ENCODE results near the gene CERK. TPM values are rescaled to one million over a fixed set of nuclear protein-coding genes. Genes with fewer than 3 reads are reported as not detected.

CERK gene
- total and polyA plus RNA-seq, 7 donors, result 23.9 to 45.5 (median 28.2) TPM

- Histone ChIP-seq H3K36me3 (no peaks in the 10 kb centered on the region), H3K27ac (peak overlapping the region in 2 of 4 donors; percentile 2 to 44), H3K4me3 (no peak overlapping the region), H3K9me3 (no peaks in the 10 kb centered on the region), H3K4me1 (peaks cover 0 to 88% (median 53%) of the 10 kb centered on the region in 4 donors), H3K27me3 (no peaks in the 10 kb centered on the region)
- TF ChIP-seq POLR2AphosphoS5 (IDR thresholded peaks at IDR 0.05) (no peak), EP300 (IDR thresholded peaks at IDR 0.05) (no peak), POLR2A (IDR thresholded peaks at IDR 0.05) (no peak)
- TF ChIP-seq, protein P1, sequence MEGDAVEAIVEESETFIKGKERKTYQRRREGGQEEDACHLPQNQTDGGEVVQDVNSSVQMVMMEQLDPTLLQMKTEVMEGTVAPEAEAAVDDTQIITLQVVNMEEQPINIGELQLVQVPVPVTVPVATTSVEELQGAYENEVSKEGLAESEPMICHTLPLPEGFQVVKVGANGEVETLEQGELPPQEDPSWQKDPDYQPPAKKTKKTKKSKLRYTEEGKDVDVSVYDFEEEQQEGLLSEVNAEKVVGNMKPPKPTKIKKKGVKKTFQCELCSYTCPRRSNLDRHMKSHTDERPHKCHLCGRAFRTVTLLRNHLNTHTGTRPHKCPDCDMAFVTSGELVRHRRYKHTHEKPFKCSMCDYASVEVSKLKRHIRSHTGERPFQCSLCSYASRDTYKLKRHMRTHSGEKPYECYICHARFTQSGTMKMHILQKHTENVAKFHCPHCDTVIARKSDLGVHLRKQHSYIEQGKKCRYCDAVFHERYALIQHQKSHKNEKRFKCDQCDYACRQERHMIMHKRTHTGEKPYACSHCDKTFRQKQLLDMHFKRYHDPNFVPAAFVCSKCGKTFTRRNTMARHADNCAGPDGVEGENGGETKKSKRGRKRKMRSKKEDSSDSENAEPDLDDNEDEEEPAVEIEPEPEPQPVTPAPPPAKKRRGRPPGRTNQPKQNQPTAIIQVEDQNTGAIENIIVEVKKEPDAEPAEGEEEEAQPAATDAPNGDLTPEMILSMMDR (IDR thresholded peaks at IDR 0.05), result no peak
- 90 to 95% methylated on average over 14 of the region's 14 CpGs for whole genome bisulfite sequencing, 2 donors
- DNase-seq, result no peak
- intact Hi-C loops (cut with DNase I), result no loop called here
Observed at GRCh38 chr22:46732041-46732379, 6.0 kb downstream of the CERK start.

- TF ChIP-seq, protein P1 (IDR thresholded peaks at IDR 0.05), result no peak
- no peak for TF ChIP-seq POLR2A (IDR thresholded peaks at IDR 0.05)
- Histone ChIP-seq H3K27me3 (no peaks in the 10 kb centered on the region), H3K9me3 (no peaks in the 10 kb centered on the region), H3K4me3 (no peak overlapping the region), H3K4me1 (peaks cover 0 to 85% (median 48%) of the 10 kb centered on the region in 4 donors), H3K36me3 (no peaks in the 10 kb centered on the region), H3K27ac (peak overlapping the region; percentile 2 to 55 (median 36))
- intact Hi-C loops (cut with DNase I), result no loop called here
- no peak for DNase-seq
- 27 to 67% methylated on average over 22 of the region's 22 CpGs for WGBS, 2 donors
Observed at GRCh38 chr22:46731246-46732040, 6.6 kb downstream of the CERK start.

DNA sequence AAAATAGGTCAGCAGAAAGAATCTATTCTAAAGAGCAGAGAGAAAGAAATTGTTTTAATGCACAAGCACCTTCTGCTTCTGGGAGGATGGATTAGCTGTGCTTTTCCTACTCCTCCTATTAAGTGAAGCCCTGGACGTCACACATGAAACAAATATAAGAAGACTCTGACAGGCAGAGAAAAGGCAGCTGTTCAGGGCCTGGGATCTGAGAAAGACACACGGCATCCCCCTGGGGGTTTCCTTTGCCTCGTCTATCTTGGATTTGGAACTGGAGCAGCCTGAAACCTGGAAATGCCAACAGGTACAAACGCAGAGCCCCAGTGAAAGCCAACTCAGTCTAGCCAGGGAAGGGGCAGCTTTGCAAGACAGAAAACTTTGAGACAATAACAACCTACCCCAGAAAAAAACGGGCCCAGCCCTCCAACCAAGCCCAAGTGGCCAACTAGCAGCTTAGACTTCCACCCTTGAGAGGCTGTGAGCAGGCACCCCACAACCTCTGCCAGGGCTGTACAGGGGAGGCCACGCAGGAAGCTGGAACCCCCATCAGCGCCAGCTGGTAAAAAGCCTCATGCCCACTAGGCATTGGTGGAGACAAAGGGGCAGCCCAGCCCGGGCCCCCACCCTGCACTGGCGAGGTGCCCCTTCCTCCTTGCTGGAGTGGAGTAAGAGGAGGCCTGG is 7.3 kb downstream of the CERK start:
- H3K36me3 ChIP-seq, result no peaks in the 10 kb centered on the region
- H3K27me3 ChIP-seq, result no peaks in the 10 kb centered on the region
- DNase-seq, result no peak
- H3K27ac ChIP-seq, result peak overlapping the region in 3 of 4 donors; percentile 28 to 55 (median 44)
- intact Hi-C loops (cut with DNase I), result no loop called here
- no peak overlapping the region for H3K4me3 ChIP-seq
- peaks cover 0 to 84% (median 40%) of the 10 kb centered on the region in 4 donors for H3K4me1 ChIP-seq
- WGBS, 2 donors, result 57 to 73% methylated on average over 9 of the region's 9 CpGs
- TF ChIP-seq POLR2AphosphoS5 (IDR thresholded peaks at IDR 0.05) (peak in 2 of 4 donors; percentile 22 to 48), POLR2A (IDR thresholded peaks at IDR 0.05) (no peak)
- no peaks in the 10 kb centered on the region for H3K9me3 ChIP-seq

DNA sequence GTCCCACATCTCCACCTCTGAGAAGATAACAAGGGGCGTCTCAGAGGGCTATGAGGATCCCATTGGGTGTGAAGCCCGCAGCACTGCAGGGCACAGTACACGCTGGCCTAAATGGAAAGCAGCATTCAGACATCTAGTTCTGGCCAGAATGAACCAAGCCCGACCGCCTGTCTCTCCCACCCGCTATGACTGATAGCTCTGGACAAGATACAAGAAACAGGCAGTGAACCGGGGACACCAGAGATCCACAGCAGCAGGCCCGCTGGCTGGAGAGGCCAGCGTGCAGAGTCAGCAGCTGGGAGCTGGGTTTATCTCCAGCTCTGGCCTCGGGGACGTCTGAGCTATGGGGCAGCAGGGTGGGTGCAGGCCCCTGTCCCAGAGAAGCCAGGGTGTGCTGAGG is 9.6 kb downstream of the CERK start:
- no peak overlapping the region for H3K4me3 ChIP-seq
- no peak for DNase-seq
- 89 to 90% methylated on average over 11 of the region's 11 CpGs for WGBS, 2 donors
- H3K4me1 ChIP-seq, result peaks cover 0 to 61% (median 18%) of the 10 kb centered on the region in 4 donors
- no peaks in the 10 kb centered on the region for H3K27me3 ChIP-seq
- H3K36me3 ChIP-seq, result peaks cover 0 to 5% (median 0%) of the 10 kb centered on the region in 4 donors
- intact Hi-C loops (cut with DNase I), result no loop called here
- no peaks in the 10 kb centered on the region for H3K9me3 ChIP-seq
- H3K27ac ChIP-seq, result peak overlapping the region in 1 of 4 donors; percentile 11
- TF ChIP-seq EP300 (IDR thresholded peaks at IDR 0.05) (no peak), POLR2AphosphoS5 (IDR thresholded peaks at IDR 0.05) (no peak), POLR2A (IDR thresholded peaks at IDR 0.05) (no peak)
- TF ChIP-seq, protein P1 (IDR thresholded peaks at IDR 0.05), result no peak

- H3K4me1 ChIP-seq, result peaks cover 0 to 57% (median 16%) of the 10 kb centered on the region in 4 donors
Observed at GRCh38 chr22:46727813-46728364, 10.2 kb downstream of the CERK start.

More at GRCh38 chr22:46727813-46728364, 10.2 kb downstream of the CERK start:
- Histone ChIP-seq H3K36me3 (peaks cover 0 to 5% (median 0%) of the 10 kb centered on the region in 4 donors), H3K27ac (no peak overlapping the region), H3K9me3 (no peaks in the 10 kb centered on the region), H3K27me3 (no peaks in the 10 kb centered on the region), H3K4me3 (no peak overlapping the region)
- intact Hi-C loops (cut with DNase I), result no loop called here
- DNase-seq, result no peak
- TF ChIP-seq POLR2A (IDR thresholded peaks at IDR 0.05) (no peak), EP300 (IDR thresholded peaks at IDR 0.05) (no peak), POLR2AphosphoS5 (IDR thresholded peaks at IDR 0.05) (no peak)
- TF ChIP-seq, protein P1 (IDR thresholded peaks at IDR 0.05), result no peak
- WGBS, 2 donors, result 87 to 88% methylated on average over 19 of the region's 19 CpGs
